ENCODE measurements around the gene TBCK.
A peak's percentile ranks its signal among the peaks of the same experiment; 100 is the strongest.
"Not testable (repeated sequence)": the region's sequence is repeated elsewhere in the genome, so short reads cannot be mapped to it uniquely, and the experiment has no call there.

Gene TBCK

DNA sequence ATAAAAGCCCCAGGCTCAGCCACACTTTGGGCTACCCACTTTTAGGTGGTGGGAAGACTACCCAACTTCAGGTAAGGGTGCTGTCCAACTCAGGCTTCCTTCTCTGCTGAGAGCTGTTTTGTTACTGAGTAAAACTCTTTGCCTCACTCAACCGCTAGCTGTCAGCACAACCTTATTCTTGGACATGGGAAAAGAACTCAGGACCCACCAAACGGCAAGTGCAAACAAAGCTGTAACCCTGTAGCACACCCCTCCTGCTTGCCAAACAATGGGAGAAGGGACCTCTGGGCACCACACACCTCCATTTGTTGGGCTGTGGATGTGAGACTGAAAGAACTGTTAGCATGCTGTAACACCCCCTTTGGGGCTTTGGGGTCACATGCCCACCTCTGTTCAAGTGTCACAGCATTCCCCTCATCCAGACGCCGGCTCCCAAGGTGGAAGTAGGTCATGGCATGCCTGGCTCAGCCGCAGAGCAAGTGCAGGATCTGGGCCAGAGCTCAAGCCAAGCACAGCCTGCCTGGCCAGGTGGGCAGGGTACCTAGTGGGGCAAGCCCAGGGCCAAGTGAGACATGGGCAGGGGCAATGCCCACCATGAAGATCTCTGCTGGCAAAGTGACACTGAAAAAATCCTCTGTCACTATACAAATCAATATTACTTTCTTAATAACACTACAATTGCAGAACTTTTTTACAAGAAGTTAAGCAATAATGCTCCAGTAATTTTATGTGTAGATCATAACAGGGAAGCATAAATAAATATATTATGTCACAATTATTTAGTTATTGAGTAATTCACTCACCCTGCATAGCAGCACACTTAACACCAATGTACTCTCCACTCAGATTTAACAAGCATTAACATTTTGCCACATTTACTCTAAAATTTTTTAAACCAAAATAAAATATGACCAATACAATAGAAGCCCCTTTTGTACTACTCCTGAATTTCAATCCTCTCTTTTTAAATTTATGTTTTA is 107.2 kb downstream of the TBCK start:
- no peak for DNase-seq

DNA sequence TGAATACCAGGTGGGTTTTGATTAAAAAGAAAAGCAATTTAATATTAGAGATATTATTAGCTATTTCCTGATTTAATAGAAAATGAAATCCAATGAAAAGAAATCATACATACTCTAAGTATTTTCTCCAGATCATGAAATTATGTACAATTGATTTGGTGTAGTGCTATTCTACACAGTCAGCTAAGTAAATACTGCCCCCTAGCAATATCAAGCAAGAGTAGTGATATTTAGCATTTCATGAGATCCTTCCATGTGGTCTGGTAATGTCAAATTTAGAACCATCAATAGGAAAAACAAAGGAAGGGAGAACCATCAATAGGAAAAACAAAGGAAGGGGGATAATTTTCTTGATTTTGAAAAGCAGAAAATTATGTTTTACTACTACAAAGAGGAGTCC is 114.6 kb downstream of the TBCK start:
- peak; percentile 5 for DNase-seq

DNA sequence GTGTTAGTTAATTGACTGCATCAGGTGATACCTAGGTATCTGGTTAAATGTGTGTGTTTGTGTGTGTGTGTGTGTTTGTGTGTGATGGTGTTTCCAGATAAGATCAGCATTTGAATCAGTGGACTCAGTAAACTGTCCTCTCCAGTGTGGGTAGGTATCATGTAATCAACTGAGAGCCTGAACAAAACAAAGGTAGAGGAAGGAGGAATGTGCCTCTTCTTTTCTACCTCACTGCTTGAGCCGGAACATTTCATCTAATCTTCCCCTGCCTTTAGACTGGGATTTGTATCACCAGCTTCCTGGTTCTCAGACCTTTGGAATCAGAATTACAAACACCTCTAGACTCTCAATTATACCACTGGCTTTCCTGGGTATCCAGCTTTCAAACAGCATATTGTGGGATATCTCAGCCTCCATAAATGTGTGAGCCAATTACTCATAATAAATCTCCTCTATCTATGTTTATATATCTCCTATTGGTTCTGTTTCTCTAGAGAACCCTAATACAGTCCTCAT is 120.5 kb downstream of the TBCK start:
- no peak for DNase-seq

DNA sequence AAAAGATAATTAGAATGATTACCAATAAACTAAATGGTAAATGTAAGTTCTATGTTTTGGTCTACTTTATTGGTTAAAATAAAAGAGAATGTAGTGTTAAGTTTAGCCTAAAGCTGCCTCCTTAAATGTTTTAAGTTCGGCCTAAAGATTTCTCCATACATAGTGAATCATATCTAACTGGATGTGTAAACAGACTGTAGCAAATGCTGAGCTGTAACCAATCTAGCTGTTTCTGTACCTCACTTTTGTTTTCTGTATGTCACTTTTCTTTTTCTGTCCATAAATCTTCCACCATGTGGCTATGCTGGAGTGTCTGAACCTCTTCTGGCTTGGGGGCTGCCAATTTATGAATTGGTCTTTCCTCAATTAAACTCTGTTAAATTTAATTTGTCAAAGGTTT is 121.2 kb downstream of the TBCK start:
- DNase-seq, result no peak

DNA sequence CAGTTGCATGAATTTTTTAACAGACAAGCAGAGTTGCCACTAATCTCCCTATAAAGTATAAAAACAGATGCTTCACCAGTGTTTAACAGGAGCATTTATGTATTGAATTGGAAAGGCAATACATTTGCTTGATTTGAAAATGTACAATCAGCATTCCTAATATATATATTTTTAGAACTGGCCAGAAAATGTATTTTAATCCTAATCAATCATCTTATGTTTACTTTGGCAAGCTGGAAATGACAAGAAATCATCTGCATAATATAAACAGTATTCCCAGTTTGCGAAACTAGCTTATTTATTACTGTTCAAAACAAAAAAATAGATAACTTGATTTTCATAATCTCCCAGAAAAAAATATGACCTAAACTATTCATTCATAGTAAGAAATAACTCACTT is 123.9 kb downstream of the TBCK start:
- no peak for DNase-seq

DNA sequence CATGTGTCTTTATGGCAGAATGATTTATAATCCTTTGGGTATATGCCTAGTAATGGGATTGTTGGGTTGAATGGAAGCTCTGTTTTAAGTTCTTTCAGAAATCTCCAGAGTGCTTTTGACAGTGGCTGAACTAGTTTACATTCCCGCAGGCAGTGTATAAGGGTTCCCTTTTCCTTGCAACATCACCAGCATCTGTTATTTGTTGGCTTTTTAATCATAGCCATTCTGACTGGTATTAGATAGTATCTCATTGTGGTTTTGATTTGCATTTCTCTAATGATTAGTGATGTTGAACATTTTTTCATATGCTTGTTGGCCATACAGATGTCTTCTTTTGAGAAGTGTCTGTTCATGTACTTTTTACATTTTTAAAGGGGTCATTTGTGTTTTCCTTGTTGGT is 129.8 kb downstream of the TBCK start:
- DNase-seq, result no peak

DNA sequence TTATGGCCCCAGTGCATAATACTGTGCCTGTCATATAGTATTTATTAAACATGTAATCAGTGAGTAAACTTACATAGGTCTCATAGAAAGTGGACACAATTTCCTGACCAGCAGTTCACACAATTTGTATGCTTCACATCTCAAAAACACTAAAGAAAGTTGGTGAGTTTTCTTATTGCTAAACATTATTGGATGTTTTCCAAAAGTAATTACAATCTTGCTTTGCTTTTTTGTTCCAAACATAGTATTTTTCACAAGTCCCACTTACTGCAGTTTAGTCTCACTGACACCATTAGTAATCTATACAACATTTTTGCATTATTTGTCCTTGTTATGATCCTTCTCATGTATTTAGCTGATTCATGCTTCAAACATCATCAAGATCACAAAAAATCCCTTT is 132.5 kb downstream of the TBCK start:
- no peak for DNase-seq

DNA sequence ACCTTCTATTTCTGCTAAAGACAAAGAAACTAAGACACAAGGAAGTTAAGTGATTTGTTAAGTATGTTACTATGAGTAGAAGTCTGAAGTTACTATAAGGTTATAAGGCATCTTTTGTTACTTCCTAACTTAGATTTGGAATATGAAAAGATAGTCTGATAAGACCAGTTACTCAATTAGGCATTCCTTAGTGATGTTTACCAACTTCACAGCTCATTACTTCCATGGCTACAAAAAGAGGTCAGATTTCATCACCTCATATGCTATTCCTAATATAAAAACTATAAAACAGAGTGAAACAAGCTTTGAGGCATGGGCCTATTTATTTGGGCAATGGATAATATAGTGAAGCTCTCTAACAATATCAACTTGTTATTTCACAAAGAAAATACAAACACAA is 143.1 kb downstream of the TBCK start:
- DNase-seq, result no peak

DNA sequence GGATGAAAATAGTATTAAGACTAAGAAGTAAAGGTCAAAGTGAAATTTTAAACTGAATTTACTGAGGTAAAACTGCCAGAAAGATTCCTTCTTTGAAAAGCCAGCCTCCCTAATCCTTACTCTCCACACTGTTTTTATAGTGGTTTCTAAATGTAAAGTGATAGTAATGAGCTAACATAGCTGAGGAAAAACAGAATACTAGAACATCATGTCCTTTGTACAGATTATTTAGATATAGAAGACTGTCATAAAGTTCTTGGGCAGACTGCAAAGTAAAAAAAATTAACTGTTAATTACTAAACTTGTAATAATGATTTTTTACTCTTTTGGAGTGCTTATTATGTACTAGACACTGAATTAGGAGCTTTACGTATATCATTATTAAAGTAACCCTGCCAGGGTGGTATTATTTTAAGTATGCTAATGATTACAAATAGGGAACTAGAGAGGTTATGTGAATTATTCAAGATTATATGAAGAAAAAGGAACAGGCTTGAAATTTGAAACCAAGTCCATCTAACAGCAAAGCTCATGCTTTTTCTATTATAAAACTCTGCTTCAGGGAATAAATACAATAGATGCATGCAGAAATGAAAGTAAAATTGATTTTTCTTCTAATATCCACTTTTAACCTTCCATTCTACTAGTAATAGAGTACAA is 150.5 kb downstream of the TBCK start:
- DNase-seq, result no peak

DNA sequence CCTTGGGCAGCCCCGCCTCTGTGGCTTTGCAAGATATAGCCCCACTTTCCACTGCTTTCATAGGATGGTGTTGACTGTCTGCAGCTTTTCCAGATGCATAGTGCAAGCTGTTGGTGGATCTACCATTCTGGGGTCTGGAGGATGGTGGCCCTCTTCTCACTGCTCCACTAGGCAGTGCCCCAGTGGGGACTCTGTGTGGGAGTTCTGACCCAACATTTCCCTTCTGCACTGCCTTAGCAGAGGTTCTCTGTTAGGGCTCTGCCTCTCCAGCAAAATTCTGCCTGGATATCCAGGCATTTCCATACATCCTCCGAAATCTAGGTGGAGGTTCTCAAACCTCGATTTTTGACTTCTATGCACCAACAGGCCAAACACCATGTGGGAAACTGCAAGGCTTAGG is 153.7 kb downstream of the TBCK start:
- DNase-seq, result no peak

DNA sequence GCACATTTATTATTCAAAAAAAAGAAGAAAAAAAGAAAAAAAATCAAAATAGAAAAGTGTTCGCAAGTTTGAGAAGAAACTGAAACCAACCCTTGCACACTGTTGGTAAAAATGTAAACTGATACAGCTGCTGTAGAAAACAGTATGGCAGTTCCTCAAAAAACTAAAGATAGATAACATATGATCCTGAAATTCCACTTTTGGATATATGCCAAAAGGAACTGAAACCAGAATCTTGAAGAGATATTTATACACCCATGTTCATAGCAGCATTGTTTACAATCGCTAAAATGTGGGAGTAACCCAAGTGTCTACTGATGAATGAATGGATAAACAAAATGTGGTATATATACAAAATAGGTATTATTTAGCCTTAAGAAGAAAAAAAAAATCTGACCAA is 155.4 kb downstream of the TBCK start:
- DNase-seq, result no peak

DNA sequence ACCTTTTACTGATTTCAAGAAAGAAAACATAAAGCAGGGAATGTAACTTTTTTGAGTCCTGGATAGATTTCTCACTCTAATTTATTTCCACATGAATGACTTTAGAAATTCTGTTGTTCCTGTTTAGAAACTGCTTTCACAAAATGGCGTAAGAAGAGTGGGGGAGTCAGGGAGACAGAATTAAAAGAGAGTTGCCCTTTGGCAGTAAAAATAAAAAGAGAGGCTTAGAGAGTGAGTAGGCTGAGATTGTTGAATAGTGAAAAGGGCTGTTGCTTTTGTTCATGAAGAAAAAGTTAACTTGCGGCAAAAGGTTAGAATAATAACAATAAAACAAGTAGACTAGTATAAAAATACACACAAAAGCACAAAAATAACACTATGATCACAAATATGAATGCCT is 166.1 kb downstream of the TBCK start:
- no peak for DNase-seq

DNA sequence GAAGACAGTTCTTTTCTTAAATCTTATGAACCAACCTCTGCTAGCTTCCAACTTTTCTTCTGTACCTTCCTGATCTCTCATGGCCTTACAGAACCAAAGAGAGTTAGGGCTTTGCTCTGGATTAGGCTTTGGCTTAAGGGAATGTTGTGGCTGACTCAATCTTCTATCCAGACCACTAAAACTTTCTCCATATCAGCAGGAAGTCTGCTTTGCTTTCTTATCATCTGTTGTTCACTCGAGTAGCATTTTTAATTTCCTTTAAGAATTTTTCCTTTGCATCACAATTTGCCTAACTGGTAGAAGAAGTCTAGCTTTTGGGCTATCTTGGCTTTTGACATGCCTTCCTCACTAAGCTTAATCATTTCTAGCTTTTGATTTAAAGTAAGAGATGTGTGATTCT is 167.0 kb downstream of the TBCK start:
- DNase-seq, result no peak

DNA sequence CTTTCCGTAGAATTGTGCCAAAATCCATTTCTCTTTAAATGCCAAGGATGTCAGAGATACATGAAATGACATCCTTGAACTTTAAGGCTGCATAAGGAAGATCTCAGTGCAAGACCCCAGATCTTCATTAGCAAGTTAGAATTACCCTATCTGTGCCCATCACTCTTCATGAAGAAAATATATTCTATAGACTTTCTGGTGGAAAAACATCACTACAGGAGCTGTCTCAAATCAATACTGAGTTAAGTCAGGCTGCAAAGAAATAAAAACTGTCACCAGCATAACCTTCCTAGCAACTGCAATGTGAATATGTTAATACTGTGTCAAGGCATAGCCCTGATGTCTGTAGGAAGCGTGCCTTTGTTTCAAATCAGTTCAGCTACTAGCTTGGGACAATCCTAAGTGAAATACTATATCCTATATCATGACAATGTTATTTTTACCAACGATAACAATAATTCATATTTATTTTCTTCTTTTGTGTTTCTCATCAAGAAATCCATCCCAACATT is 173.3 kb downstream of the TBCK start:
- DNase-seq, result no peak

DNA sequence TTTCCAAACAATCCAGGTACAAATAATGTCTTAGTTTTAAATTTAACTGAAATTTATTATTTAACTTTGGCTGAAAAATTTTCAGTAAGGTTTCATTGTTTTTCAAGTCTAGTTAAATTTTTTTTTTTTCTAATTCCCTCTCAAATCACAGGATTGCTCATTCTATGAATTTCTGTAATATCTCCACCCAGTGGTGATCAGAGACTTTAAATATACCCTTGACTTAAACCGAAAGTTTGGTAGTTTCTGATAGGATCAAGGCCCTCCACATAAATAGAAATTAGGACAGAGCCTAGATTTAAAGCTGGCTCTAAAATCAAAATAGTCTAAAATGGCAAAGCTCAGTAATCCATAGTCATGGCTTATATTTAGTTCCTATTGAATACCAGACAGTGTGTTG is 175.4 kb downstream of the TBCK start:
- no peak for DNase-seq

DNA sequence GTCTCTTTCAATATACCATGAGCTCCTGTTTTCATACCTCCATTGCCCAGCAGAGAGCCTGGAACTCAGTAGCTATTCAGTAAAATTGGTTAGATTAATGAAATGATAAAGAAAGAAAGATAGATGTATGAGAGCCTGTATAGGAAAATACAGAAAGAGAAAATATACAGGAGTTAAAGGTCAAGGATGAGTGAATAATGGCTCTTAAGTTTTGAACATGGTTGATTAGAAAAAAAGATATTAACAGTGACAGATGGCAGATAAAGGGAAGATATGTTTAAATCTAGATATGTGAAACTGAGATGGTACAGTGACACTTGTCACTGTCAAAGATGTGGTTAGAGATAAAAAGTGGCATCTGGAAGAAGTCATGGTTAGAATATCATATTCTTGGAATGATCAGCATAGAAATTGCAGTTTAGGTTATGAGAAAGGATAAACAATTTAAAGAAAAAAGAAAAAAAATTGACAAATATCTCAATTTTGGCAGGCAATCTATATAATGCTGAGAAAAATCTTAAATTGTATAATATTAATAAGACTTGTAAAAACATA is 179.2 kb downstream of the TBCK start:
- DNase-seq, result no peak

DNA sequence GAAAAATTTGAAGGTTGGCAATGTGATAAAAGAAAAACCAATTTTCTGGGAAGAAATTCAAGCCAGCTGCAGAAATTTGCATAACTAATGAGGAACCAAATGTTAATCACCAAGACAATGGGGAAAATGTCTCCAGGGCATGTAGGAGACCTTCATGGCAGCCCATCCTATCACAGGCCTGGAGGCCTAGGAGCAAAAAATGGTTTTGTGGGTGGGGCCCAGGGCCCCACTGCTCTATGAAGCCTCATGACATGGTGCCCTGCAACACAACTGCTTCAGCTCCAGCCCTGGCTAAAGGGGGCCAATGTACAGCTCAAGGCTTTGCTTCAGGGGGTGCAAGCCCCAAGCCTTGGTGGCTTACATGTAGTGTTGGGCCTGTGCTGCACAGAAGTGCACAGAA is 184.0 kb downstream of the TBCK start:
- DNase-seq, result no peak

DNA sequence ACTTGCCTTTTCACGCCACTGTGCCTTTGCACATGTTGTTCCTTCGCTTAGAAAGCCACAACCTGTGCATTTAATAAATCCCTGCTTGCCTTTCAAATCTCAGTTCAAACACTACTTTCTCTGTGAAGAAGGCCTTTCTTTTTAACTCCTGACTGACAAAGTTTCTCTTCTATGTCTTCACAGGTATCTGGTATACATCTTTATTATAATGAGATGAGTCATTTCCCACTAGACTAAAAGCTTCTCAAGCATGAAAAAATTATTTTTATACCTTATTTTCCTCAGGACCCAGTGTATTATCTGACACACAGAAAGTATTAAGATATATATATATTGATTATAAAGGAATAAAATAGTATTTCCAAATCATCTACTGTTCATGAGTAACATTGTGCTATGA is 189.9 kb downstream of the TBCK start:
- no peak for DNase-seq

DNA sequence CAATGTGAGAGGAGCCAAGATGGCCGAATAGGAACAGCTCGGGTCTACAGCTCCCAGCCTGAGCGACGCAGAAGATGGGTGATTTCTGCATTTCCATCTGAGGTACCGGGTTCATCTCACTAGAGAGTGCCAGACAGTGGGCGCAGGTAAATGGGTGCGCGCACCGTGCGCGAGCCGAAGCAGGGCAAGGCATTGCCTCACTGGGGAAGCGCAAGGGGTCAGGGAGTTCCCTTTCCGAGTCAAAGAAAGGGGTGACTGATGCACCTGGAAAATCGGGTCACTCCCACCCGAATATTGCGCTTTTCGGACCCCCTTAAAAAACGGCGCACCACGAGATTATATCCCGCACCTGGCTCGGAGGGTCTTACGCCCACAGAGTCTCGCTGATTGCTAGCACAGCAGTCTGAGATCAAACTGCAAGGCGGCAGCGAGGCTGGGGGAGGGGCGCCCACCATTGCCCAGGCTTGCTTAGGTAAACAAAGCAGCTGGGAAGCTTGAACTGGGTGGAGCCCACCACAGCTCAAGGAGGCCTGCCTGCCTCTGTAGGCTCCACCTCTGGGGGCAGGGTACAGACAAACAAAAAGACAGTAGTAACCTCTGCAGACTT is 196.0 kb downstream of the TBCK start:
- DNase-seq, result not testable (repeated sequence)

DNA sequence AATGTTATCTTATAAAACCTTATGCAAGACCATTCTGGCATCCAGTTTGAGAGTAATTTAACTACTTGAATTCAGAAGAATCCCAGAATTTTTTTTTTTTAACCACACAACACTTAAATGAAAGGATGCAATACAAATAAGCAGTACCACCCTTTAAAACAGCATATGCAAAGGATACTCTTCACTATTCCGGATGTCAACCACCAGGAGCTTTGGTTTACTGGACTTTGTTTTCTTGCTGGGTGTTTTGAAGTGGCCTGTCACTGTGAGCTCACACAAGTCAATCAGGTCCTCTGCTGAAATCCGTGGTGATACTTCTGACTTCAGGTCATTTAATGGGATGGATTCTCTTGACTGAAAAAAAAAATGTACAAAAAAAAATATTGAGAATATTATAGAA is 200.0 kb downstream of the TBCK start:
- no peak for DNase-seq

DNA sequence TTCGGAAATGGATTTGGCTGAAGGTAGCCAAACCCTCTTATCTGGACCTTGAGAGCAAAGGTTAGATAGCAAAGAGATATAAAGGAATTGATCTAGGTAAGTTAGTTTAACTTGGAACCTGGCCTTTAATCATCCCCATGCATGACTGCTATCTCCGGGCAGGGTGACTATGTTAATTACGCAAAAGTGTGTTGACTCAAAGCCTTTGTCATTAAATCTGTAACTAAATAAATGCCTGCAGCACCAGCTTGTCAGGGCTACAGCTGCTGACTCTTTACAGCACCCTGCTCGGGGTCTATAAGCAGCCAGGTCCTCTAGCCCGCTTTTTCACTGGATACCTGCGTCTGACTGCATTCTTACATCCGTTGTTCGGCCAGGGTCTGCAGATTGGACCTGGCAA is 201.7 kb downstream of the TBCK start:
- no peak for DNase-seq

DNA sequence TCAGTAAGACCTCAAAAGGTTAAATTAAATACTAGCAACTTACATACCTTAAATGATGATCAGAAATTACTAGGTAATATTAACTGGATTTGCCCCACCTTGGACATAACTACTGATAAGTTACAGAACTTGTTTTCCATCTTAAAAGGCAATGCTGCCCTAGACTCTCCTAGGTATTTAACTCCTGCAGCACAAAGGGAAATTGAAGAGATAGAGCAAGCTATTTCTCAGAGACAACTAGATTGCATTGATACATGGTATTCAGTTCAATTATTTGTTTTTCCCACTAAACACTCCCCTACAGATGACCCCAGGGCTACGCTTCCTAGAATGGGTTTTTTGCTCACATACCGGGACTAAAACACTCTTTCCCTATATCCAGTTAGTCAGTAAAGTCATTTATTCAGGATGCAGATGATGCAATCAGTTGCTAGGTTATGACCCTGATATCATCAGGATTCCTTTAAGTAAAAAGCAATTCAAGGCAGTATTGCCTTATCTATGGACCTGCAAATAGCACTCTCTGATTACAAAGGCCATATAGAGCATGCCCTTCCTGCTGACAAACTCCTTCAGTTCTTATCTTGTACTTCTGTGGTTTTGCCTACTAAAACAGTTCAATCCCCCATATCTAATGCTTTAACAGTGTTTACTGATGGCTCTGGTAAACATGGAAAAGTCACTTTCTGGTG is 204.1 kb downstream of the TBCK start:
- DNase-seq, result not testable (repeated sequence)

DNA sequence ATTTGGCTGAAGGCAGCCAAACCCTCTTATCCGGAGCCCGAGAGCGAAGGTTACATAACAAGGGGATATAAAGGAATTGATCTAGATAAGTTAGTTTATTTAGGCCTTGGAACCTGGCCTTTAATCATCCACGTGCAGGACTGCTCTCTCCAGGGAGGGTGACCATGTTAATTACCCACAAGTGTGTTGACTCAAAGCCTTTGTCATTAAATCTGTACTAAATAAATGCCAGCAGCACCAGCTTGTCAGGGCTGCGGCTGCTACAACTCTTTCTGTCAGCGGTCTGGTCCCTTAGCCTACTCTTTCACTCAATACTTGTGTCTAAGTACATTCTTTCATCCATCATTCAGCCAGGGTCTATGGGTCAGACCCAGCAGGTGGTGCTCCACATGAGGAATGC is 206.1 kb downstream of the TBCK start:
- no peak for DNase-seq

All from NCI-H748 treated with DMSO at 0.1 percent for 48 hours (cell line).